Subcutaneous adipose tissue (tissue), 4 donors: ENCODE results near the gene GULP1. TPM values are rescaled to one million over a fixed set of nuclear protein-coding genes. Genes with fewer than 3 reads are reported as not detected.

Experiments
- total RNA-seq, 4 donors: library from RNA; depleted of rRNA; stranded (reverse); fragments of >200 nt; gene quantifications; one replicate each; pipeline ENCODE4 v1.1.0, GENCODE V29; 2016
- TF ChIP-seq, protein P1 (sequence below): fragments of 450-650 bp; IDR thresholded peaks from one replicate; pipeline ENCODE4 v1.5.1; 2016; ENCODE audit warnings: low read depth, mild to moderate bottlenecking, control low read depth, antibody characterized with exemption, moderate library complexity

GULP1 gene
- total RNA-seq, 4 donors from 2014 or later, result 13.3 to 42.2 (median 30.3) TPM

DNA sequence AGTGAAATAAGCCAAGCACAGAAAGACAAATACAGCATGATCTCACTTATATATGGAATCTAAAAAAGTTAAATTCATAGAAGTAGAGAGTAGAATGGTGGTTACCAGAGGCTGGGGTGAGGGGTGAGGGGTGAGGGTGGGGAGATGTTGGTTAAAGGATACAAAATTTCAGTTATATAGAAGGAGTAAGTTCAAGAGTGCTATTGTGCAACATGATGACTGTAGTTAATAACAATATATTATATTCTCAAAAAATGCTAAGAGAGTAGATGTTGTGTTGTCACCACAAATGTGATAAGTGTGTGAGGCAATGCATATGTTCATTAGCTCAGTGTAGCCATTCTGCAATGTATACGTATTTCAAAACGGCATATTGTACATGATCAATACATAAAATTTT is 26.4 kb upstream of the GULP1 start:
- TF ChIP-seq, protein P1, sequence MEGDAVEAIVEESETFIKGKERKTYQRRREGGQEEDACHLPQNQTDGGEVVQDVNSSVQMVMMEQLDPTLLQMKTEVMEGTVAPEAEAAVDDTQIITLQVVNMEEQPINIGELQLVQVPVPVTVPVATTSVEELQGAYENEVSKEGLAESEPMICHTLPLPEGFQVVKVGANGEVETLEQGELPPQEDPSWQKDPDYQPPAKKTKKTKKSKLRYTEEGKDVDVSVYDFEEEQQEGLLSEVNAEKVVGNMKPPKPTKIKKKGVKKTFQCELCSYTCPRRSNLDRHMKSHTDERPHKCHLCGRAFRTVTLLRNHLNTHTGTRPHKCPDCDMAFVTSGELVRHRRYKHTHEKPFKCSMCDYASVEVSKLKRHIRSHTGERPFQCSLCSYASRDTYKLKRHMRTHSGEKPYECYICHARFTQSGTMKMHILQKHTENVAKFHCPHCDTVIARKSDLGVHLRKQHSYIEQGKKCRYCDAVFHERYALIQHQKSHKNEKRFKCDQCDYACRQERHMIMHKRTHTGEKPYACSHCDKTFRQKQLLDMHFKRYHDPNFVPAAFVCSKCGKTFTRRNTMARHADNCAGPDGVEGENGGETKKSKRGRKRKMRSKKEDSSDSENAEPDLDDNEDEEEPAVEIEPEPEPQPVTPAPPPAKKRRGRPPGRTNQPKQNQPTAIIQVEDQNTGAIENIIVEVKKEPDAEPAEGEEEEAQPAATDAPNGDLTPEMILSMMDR, result no peak

DNA sequence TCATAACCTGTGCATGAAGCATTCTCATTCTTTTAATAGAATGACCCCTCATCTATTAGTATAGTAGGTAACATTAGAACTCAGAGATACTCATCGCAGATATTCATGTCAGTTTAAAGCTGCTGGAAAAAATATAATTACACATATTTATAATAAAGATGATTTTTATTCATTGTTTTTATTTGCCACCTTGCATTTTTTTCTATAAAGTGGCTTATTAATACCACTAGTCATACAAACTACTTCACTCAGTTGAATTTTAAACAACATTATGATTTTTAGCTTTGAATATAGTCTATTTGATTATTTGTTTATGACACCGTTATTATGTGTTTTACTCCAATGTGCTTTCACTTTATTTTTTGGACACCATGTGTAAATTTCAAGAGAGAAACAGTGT is 23.9 kb upstream of the GULP1 start:
- TF ChIP-seq, protein P1, result no peak

DNA sequence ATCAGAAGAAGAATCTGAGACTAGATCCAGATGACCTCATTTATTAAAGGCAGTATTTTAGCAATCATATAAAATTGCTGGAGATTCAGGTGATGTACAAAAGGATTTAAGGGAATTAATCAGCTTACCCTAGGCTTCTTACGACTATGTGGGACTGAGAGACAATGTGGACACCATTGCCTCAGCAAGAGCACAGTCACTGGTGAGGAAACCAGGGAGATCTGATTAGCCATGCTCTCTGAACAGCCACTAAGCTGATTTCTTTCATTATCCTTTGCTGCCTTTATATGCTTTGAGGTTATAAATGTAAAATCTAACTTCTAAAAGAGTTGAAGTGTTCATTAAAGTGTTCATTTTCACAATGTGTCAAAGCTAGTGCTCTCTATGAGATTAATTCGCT is 22.7 kb upstream of the GULP1 start:
- TF ChIP-seq, protein P1, result no peak

DNA sequence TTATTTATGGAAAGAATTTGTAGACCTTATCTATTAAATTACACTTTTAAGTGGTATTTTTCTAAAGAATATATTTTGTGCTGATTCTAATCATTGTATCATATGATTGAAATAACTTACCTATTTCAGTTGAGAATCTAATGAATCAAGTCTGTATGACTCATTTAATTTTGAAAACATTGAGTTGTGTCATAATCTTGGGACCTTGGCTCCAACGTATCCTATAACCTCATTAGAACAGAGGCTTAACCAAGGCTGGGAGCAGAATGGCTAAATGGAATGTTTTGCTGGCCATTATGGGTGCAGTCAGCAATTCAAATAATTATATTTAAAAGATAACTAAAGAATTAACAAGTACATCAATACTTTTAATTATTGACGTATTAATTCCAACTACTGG is 19.6 kb upstream of the GULP1 start:
- TF ChIP-seq, protein P1, result no peak

DNA sequence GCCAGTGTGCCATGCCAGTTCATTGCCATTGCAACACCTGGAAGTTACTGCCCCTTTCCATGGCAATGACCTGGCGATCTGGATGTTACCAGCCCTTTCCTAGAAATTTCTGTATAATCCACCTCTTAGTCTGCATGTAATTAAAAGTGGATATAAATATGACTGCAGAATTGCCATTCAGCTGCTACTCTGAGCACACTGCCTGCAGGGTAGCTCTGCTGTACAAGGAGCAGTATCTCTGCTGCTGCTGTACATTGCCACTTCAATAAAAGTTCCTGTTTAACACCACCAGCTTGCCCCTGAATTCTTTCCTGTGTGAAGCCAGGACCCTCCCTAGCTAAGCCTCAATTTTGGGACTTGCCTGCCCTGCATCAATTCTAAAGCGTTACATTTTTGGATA is 17.4 kb upstream of the GULP1 start:
- TF ChIP-seq, protein P1, result no peak

DNA sequence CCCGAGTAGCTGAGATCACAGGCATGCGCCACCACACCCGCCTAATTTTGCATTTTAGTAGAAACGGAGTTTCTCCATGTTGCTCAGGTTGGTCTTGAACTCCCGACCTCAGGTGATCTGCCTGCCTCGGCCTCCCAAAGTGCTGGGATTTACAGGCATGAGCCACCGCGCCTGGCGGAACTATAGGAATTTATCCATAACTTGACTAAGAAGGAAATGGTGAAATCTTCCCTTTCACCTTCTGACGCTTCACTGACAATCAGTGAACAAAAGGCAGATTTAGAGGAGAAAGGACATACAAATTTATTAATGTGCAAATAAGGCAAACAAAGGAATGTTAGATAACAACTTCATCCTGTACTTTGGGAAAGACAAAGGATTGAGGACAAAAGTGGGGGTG is 15.4 kb upstream of the GULP1 start:
- TF ChIP-seq, protein P1, result no peak

DNA sequence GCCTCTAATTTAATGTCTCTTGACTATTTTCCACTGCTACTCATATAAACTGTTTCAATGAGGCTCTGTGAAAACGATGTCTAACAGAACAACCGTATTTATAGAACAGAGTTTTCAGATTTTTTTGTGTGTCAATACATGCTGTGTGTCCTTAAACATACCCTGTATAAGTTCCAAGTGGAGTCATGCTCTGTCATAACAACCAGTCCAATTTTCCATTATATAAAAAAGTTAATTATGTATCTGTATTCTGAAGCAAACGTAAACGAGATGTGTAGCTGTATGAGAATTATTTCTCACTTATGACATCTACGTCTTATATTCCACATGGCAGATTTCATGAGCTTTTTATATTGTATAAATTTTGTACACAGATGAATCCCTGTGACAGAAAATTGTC is 13.9 kb upstream of the GULP1 start:
- TF ChIP-seq, protein P1, result no peak
